G401.6 (cell line): ENCODE data around the gene SLC9A9.
"Not testable (repeated sequence)": the region's sequence is repeated elsewhere in the genome, so short reads cannot be mapped to it uniquely, and the experiment has no call there.

Experiments used
- FAIRE-seq: peaks from 2 replicates; lab custom pipeline; 2012; peaks lifted over from hg19 to GRCh38; lab: Jason Lieb, UNC

The SLC9A9 gene

DNA sequence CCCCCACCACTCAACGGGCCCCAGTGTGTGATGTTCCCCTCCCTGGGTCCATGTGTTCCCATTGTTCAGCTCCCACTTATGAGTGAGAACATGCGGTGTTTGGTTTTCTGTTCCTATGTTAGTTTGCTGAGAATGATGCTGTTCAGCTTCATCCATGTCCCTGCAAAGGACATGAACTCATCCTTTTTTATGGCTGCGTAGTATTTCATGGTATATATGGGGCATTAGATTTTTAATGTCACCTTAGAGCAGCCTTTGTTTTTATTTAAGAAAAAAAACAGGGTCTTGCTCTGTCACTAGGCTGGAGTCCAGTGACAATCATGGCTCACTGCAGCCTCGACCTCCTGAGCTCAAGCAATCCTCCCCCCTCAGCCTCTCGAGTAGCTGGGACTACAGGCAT is 568.7 kb downstream of the SLC9A9 start:
- FAIRE-seq: not testable (repeated sequence)

GRCh38 chr3:143278721-143279120 is 569.5 kb downstream of the SLC9A9 start:
- FAIRE-seq: no peak

DNA sequence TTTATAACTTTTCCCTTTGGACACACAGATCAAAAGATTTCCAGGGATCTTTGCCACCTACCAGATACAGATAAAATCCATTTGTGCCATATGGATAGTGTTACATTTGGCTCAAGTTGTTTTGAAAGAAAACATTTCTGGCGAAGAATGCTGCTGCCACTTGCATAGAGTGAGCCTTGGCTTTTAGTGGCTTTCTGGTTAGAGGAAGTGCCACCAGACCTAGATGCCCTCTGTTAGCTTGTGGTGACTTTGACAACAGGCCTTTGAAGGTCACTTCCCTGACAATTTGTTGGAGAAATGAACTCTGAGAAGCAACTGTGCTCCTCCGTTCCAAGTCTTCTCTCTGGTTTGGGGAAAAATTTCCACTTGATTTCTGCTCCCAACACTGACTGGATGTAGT is 570.7 kb downstream of the SLC9A9 start:
- FAIRE-seq: no peak

DNA sequence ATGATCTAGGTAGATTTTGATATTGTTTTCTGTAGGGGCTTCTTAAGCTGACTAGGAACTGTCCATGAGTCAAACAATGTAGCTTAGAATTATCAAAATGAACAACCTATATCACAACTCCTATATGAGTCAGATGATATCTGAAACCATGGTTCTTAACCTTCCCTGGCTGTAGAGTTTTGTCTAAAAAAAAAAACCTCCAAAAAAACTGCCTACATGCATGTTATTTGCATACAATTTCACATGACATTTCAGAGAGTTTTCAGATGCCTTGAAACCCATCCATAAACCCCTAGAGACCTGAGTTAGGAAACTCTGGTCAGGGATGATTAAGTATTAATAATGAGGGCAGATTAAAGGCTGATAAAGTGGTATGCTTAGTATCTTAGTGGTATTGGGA is 571.7 kb downstream of the SLC9A9 start:
- FAIRE-seq: no peak

- no peak for FAIRE-seq
These were observed 574.1 kb downstream of the SLC9A9 start for GRCh38 chr3:143273975-143274690.

- no peak for FAIRE-seq
These were observed 577.1 kb downstream of the SLC9A9 start for GRCh38 chr3:143271136-143271535.

GRCh38 chr3:143269741-143270140 is 578.5 kb downstream of the SLC9A9 start:
- FAIRE-seq: no peak

- no peak for FAIRE-seq
These were observed 580.3 kb downstream of the SLC9A9 start for GRCh38 chr3:143267989-143268388.

DNA sequence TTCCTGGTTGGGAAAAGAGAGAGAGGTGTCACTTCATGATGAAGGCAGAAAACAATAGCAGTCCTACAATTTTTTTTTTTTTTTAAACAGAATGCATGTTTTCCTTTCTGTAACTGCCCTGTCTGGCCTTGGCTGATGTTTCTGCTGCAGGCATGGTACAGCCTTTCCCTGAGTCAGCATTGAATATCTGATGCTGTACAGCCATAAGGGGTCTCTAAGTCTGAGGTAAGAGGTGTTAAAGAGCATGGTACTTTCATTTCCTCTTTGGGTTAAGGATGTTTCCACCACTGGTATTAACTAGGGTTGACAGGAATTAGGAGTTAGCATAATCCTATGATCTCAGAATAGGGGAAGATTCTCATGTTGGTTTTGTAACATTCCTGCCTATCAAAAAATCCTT is 581.3 kb downstream of the SLC9A9 start:
- FAIRE-seq: no peak

DNA sequence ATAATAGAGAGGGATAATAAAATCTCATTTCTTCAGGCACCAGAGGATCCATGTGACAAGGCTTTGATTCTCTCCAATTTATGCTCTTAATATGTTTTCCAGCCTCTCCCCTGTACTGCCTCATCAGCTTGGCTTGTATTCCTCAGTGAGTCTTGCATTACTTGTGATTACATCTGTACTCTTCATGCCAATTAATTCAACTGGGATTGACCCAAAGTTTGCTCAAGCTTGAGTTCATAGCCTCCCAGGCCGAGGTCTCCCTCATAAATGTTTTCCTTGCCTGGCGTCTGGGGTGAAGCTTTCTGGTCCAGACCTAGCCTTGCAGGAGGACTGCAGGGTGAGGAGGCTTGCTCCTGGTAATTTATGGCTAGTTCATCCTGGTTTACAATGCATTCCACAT is 581.8 kb downstream of the SLC9A9 start:
- FAIRE-seq: no peak

DNA sequence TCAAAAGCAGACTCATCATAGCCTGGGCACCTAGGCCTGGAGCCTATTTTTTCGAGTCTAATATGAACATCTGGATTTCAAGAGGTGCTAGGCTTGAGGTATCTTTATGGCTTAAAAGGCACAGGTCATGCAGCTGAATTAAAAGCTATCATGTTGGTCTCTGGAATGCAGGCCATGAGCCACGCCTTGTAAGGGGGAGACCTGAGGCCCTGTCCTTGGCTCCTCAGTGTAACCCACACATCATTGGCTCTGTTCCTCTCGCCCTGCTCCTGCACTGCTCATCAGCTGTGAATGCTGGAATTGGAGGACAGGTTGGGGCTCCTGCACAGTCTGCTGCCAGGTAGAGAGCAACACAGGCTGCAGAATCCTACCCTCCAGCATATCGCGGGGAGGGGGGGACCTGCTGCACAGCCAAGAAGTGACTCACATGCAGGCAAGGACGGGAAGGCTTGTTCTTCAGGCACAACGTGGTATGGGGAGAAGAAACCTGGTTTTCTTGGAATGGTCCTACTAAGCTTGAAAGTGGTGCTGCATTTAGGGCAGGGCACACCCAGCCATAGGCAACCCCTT is 582.7 kb downstream of the SLC9A9 start:
- no peak for FAIRE-seq

DNA sequence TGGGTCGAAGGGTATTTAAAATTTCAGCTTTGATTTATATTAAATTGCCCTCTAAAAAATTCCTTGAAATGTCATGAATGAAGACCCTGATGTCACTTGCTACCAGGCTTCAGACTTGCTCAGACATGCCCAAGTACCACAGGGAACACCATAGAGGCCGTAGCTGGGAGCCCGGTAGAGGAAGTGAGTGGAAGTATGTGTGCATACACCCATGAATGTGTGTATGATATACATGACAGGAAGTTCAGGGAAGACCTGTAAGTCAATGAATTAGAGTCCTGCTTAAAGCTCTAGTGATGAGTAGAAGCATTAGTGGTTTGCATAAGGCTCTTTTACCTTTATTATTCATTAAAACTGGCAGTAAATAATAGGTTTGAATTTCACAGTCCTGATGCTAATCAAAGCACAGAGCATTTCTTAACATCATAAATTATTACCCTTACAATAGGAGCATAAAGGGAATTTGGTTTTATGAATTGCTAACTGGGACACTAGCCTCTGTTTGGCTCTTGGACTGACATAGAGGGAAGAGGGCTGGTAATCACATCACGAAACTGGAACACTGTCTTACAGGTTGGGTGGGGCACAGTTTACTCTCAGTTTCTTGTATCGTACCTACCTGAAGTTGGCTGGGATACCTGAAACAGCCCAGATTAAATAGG is 584.3 kb downstream of the SLC9A9 start:
- no peak for FAIRE-seq

DNA sequence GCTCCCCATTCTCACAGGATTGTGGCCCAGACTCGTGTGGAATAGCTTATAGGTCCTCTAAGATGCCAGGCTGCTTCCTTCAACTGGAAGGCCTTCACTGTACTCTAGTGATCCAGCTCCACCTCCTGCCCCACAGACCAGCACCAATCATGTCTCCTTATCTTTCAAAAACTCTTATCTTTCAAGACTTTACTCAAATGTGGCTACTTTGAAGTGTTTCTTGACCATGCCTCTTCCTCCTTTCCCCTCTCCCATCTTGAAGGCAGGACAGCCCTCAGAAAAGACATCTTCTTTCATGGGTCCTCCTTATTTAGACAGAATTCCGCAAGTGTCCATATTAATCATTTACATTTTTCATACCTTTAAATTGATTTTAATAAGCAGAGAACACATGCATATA is 586.4 kb downstream of the SLC9A9 start:
- FAIRE-seq: no peak

DNA sequence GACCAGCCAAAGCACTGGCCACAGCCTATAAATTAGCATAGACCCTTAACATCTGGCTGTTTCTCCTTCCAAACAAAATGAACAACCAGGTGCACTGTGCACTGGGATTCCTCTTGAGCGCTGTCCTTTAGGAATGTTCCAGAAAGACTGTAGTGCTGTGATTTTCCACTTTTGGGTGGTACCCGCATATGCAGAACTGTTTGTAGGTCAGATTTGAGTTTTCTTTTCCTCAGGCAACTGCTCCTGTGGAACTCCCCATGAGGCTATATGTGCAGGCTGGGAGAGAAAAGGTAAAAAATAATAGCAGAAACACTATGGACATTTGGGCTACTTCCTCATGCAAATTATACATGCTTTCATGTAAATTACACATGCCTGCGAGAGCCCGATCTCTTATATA is 589.6 kb downstream of the SLC9A9 start:
- FAIRE-seq: no peak

DNA sequence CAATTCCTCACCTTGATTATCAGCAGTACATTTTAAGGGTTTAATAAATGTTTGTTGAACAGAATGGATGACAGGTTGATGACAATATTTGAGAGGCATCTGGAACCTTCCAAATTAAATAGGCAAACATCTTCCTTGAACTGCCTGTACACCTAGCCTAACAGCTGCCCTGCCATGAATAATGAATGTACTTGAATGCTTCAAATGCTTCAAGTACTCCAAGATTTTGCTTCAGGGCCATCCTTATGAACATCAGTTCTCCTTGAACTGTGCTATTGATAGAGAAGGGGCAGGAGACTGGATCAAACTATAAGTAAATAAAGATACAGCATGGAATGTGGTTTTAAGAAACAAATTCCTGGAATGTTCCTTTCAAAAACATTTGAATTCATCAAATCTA is 591.9 kb downstream of the SLC9A9 start:
- FAIRE-seq: no peak

DNA sequence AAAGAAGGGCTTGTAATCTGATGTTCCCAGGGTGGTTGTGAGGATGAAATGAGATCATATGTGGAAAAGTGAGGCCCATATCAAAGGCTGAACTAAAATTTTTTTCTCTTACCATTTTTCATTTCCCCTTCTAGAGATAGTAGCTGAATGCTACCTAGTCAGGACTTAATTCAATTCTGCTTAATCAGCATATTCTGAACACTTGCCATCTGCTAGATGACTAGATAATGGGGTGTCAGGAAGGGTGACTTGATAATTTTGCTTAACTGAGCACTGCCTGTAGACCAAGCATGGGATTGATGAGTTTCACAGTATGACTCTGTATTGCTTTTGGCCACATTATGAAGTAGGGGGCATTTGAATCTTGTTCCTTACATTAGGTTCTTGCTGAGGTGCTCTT is 592.5 kb downstream of the SLC9A9 start:
- FAIRE-seq: no peak

DNA sequence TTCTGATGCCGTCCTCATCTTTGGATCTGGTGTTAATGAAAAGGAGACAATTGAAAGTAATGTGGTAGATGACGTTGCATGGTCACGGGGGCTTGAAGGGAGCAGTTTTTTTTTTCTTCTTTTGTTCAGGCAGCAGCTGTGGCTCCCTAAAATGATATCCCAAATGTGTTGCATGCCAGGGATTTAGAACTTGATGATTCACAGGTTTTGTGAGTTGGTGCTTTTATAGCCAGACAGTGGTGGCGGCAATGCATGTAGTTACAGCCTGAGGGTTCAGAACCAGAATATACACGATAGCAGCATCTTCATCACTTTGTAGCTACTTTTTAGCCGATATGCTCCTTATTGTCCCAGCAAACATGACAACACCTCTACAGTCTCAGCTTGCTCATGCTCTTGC is 595.3 kb downstream of the SLC9A9 start:
- no peak for FAIRE-seq

- FAIRE-seq: no peak
These were observed 599.3 kb downstream of the SLC9A9 start for GRCh38 chr3:143249014-143249413.

DNA sequence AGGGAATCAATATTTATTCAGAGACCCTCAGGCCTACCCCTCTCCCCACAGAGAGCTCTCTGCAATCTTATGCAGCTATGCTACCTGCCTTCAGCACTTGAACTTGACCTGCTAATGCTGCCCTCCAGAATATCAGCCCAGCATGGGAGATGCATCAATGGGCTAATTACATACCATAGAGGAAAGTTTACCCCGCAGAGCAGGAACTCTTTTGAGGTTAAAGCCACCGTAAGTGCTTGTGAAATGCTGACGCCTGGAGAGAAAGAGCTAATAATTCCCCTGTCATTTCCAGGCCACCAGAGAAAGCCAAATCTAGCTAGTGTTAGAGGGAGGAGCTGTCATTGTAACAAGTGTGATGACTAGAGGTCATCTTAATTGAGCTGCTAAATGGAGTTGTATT is 601.2 kb downstream of the SLC9A9 start:
- FAIRE-seq: no peak

DNA sequence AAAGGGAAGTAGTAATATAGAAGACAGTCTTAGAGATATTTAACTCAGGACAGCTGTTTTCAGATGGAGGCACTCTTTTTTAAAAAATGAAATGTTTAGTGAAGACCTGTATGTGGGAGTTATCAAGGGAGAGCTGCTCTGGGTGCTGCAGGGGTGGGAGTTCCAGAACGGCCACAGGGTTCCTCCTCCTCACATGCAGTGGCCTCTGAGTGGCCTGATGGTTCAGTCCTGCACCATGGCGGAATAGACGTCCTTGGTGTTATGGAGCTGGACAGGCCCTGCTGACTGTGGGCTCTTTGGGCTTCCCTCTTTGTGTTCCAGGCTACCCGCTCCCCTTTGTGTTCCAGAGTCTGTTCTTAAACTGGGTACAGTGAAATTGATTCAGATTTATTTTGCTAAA is 602.6 kb downstream of the SLC9A9 start:
- no peak for FAIRE-seq

DNA sequence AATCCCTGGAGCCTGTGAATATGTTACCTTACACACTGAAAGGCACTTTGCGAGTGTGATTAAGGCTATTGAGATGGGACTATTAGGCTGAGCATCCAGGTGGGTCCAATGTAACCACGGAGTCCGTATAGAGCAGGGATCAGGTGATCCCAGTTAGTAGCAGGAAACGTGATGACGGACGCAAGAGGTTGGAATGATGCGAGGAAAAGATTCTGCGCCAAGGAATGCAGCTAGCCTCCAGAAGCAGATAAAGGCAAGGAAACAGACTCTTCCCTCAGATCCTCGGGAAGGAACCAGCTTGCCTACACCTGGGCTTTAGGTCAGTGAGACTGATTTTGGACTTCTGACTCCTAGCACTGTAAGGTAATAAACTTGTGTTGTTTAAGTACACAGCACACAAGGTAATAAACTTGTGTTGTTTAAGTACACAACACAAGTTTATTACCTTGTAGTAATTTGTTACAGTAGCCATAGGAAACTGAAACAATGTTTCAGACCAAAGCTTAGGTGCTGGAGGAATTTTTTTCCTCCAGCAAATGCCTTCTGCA is 603.7 kb downstream of the SLC9A9 start:
- no peak for FAIRE-seq

DNA sequence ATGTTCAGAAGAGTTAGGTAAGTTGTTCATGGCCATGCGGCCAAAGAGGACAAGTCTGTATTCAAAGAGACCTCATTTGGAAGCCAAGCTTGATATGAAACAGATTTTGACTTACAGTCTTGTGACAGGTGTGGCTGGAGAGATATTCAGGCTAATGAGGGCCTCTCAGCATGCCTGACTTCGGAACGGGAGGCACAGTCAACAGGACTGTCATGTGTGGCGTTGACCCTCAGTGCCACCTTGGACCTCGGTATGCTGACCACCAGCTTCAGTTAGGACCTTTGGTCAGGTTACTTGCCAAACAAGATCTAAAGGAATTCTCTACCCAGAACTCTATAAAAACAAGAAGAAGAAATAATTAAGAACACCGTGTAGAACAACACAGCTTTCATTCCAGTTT is 604.6 kb downstream of the SLC9A9 start:
- FAIRE-seq: no peak

GRCh38 chr3:143242691-143243090 is 605.6 kb downstream of the SLC9A9 start:
- no peak for FAIRE-seq

DNA sequence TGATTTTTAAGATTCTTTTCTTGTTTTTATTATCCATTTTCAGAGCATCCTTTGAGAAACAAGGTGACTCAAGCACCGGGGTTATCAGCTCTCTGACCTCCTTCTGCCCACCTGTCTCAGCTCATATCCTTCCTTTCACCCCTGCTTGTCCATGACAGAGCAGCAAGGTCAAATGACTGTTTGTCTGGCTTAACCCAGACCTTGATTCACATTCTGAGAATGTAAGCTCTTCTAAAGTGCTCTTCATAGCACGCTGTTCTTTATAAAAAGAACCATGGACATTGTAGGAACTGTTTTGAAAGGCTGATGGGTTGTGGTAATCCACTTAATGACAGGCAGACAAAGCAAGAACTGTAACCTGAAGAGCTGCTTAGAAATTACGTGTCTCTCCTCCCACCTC is 606.2 kb downstream of the SLC9A9 start:
- no peak for FAIRE-seq
